Measurements from ENCODE around the gene SCD5.

- TF ChIP-seq POLR2AphosphoS5 (IDR thresholded peaks at IDR 0.05) = no peak
- TF ChIP-seq, protein P1, sequence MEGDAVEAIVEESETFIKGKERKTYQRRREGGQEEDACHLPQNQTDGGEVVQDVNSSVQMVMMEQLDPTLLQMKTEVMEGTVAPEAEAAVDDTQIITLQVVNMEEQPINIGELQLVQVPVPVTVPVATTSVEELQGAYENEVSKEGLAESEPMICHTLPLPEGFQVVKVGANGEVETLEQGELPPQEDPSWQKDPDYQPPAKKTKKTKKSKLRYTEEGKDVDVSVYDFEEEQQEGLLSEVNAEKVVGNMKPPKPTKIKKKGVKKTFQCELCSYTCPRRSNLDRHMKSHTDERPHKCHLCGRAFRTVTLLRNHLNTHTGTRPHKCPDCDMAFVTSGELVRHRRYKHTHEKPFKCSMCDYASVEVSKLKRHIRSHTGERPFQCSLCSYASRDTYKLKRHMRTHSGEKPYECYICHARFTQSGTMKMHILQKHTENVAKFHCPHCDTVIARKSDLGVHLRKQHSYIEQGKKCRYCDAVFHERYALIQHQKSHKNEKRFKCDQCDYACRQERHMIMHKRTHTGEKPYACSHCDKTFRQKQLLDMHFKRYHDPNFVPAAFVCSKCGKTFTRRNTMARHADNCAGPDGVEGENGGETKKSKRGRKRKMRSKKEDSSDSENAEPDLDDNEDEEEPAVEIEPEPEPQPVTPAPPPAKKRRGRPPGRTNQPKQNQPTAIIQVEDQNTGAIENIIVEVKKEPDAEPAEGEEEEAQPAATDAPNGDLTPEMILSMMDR (IDR thresholded peaks at IDR 0.05) = no peak
Observed at GRCh38 chr4:82705928-82706300, 92.7 kb downstream of the SCD5 start.

All from prostate gland (tissue), 2 donors.